HepG2 (cell line): ENCODE measurements around the gene UNC5B. TPM values are rescaled to one million over a fixed set of nuclear protein-coding genes. Genes with fewer than 3 reads are reported as not detected.
A peak's percentile ranks its signal among the peaks of the same experiment; 100 is the strongest.

Experiments
- ATAC-seq: fragments of 200-7000 bp; cut with Tn5 transposase; 3 replicates; pipeline ENCODE4 v1.9.1; 2020; ENCODE audit warnings: mild to moderate bottlenecking, moderate library complexity
- BruUV-seq: library from RNA; stranded (reverse); fragments of 400-500 nt; replicated peaks from 2 replicates; lab custom pipeline; 2021; lab: Mats Ljungman, UMichigan
- CTCF ChIA-PET: fragments of 300-600 bp; formaldehyde crosslinking; extraction: SDS; loops from one replicate; lab custom pipeline; 2021; ENCODE audit warnings: low total read pairs, inconsistent platforms, low intra/inter-chr PET ratio; lab: Yijun Ruan, JAX
- POLR2A ChIA-PET: fragments of 350-600 bp; sonication (Branson Sonifier 250); formaldehyde crosslinking; loops from one replicate; lab custom pipeline; 2020; ENCODE audit warnings: antibody characterized with exemption, inconsistent platforms; lab: Yijun Ruan, JAX
- DNase-seq: peaks from one replicate; pipeline ENCODE4 v3.0.0-alpha.2; 2015; ENCODE audit warnings: low spot score
- FAIRE-seq: peaks from 3 replicates; lab custom pipeline; 2011; peaks lifted over from hg19 to GRCh38; lab: Jason Lieb, UNC
- H2AFZ ChIP-seq: one replicate; pipeline ENCODE4 v1.6.1; 2011; ENCODE audit warnings: low read length, inconsistent platforms
- H3K27ac ChIP-seq: fragments of 300-600 bp; 3 replicates; pipeline ENCODE4 v1.8.0; 2011; ENCODE audit warnings: mixed run types, mild to moderate bottlenecking, mixed read lengths, low read length, inconsistent platforms; ENCODE audit not compliant: insufficient read depth; ENCODE audit errors: extremely low read length
- H3K27me3 ChIP-seq, 2 experiments: fragments of 200-600 bp in 1 of 2; 2 replicates in 1 of 2; 3 replicates in 1 of 2; pipeline versions ENCODE4 v1.6.0 to v1.8.0; 2011; ENCODE audit warnings: low read length in 2 of 2, mild to moderate bottlenecking in 2 of 2, moderate library complexity in 2 of 2, inconsistent platforms in 1 of 2; ENCODE audit not compliant: insufficient read depth in 2 of 2, control insufficient read depth in 1 of 2
- H3K36me3 ChIP-seq, 2 experiments: fragments of 200-600 bp in 1 of 2; replicated peaks in 1 of 2; 2 replicates in 1 of 2; 3 replicates in 1 of 2; pipeline versions ENCODE4 v1.5.1 to v1.8.0; 2011; ENCODE audit warnings: low read length in 2 of 2, inconsistent platforms in 1 of 2; ENCODE audit not compliant: insufficient read depth in 2 of 2, control insufficient read depth in 1 of 2
- H3K4me1 ChIP-seq: 2 replicates; pipeline ENCODE4 v1.5.1; 2012; ENCODE audit warnings: low read length, inconsistent platforms; ENCODE audit not compliant: insufficient read depth
- H3K4me2 ChIP-seq: 2 replicates; pipeline ENCODE4 v1.6.0; 2011; ENCODE audit warnings: low read depth, low read length, inconsistent platforms
- H3K4me3 ChIP-seq, 3 experiments: fragments of 200-600 bp in 1 of 3; sonication (generic), shearing (Covaris generic) in 1 of 3; replicated peaks in 1 of 3; 2 replicates each; pipeline ENCODE4 v1.5.1; 2011 to 2016; ENCODE audit warnings: low read length in 3 of 3, inconsistent platforms in 2 of 3, low read depth in 2 of 3, mild to moderate bottlenecking in 2 of 3, control low read depth in 1 of 3, mixed read lengths in 1 of 3; ENCODE audit not compliant: insufficient read depth in 1 of 3
- H3K79me2 ChIP-seq: one replicate; pipeline ENCODE4 v1.6.1; 2011; ENCODE audit warnings: low read length, inconsistent platforms; ENCODE audit not compliant: insufficient read depth
- H3K9ac ChIP-seq: 2 replicates; pipeline ENCODE4 v1.6.0; 2011; ENCODE audit warnings: mild to moderate bottlenecking, low read depth, low read length, inconsistent platforms; ENCODE audit not compliant: insufficient read depth
- H3K9me3 ChIP-seq: 2 replicates; pipeline ENCODE4 v1.5.1; 2012; ENCODE audit warnings: mild to moderate bottlenecking, low read length
- H4K20me1 ChIP-seq: 2 replicates; pipeline ENCODE4 v1.6.0; 2011; ENCODE audit warnings: inconsistent platforms, mild to moderate bottlenecking, low read length, moderate library complexity; ENCODE audit not compliant: insufficient read depth
- AGO1 ChIP-seq: fragments of 200-400 bp; formaldehyde crosslinking; IDR thresholded peaks from 2 replicates; pipeline ENCODE4 v1.6.1; 2017; ENCODE audit warnings: mild to moderate bottlenecking, low read depth, low read length, moderate library complexity; ENCODE audit not compliant: poor library complexity, severe bottlenecking
- AHR ChIP-seq: IDR thresholded peaks from 2 replicates; pipeline ENCODE4 v1.6.1; 2018; ENCODE audit warnings: missing genetic modification reagents, missing compliant biosample characterization
- FOXO1 ChIP-seq: sonication (generic); formaldehyde crosslinking; IDR thresholded peaks from 2 replicates; pipeline ENCODE4 v1.4.0; 2020; ENCODE audit warnings: missing genetic modification reagents
- HNRNPK ChIP-seq: fragments of 200-400 bp; formaldehyde crosslinking; IDR thresholded peaks from 2 replicates; pipeline ENCODE4 v1.6.1; 2018; ENCODE audit warnings: low read length, low read depth, moderate library complexity, mild to moderate bottlenecking; ENCODE audit not compliant: poor library complexity, severe bottlenecking
- IKZF1 ChIP-seq: fragments of 450-650 bp; IDR thresholded peaks from 2 replicates; pipeline ENCODE4 v1.7.1; 2016
- ISL2 ChIP-seq: sonication (generic); formaldehyde crosslinking; IDR thresholded peaks from 2 replicates; pipeline ENCODE4 v1.5.0; 2020; ENCODE audit warnings: missing genetic modification reagents
- JDP2 ChIP-seq: sonication (generic); formaldehyde crosslinking; IDR thresholded peaks from 2 replicates; pipeline ENCODE4 v1.8.1; 2022; ENCODE audit warnings: missing genetic modification reagents, borderline replicate concordance
- MATR3 ChIP-seq: sonication (generic); formaldehyde crosslinking; IDR thresholded peaks from 2 replicates; pipeline ENCODE4 v1.4.0; 2020; ENCODE audit warnings: missing genetic modification reagents
- MTF1 ChIP-seq: sonication (generic); formaldehyde crosslinking; IDR thresholded peaks from 2 replicates; pipeline ENCODE4 v1.5.0; 2020; ENCODE audit warnings: missing genetic modification reagents
- MYNN ChIP-seq: sonication (generic); formaldehyde crosslinking; IDR thresholded peaks from 2 replicates; pipeline ENCODE4 v1.4.0; 2020; ENCODE audit warnings: mild to moderate bottlenecking, low read depth, missing genetic modification reagents
- PCBP1 ChIP-seq: fragments of 200-400 bp; formaldehyde crosslinking; IDR thresholded peaks from 2 replicates; pipeline ENCODE4 v1.6.1; 2017; ENCODE audit warnings: mild to moderate bottlenecking, low read depth, low read length, borderline replicate concordance
- PLRG1 ChIP-seq: fragments of 450-650 bp; conservative IDR thresholded peaks from 2 replicates; pipeline ENCODE4 v1.6.1; 2016
- TBP ChIP-seq: sonication (generic); formaldehyde crosslinking; IDR thresholded peaks from 2 replicates; pipeline ENCODE4 v1.5.0; 2020; ENCODE audit warnings: missing genetic modification reagents
- THAP11 ChIP-seq: IDR thresholded peaks from 2 replicates; pipeline ENCODE4 v1.6.1; 2016; ENCODE audit warnings: missing biosample characterization, missing genetic modification reagents
- ZNF256 ChIP-seq: sonication (generic); formaldehyde crosslinking; conservative IDR thresholded peaks from 2 replicates; pipeline ENCODE4 v1.4.0; 2020; ENCODE audit warnings: missing genetic modification reagents
- ZNF317 ChIP-seq: sonication (generic); formaldehyde crosslinking; IDR thresholded peaks from 2 replicates; pipeline ENCODE4 v1.5.0; 2020; ENCODE audit warnings: mild to moderate bottlenecking, missing genetic modification reagents
- ZNF44 ChIP-seq: sonication (generic); formaldehyde crosslinking; IDR thresholded peaks from 2 replicates; pipeline ENCODE4 v1.5.1; 2020; ENCODE audit warnings: mild to moderate bottlenecking, missing genetic modification reagents
- ZNF503 ChIP-seq: sonication (generic); formaldehyde crosslinking; IDR thresholded peaks from 2 replicates; pipeline ENCODE4 v1.4.0; 2020; ENCODE audit warnings: missing genetic modification reagents
- ZSCAN30 ChIP-seq: sonication (generic); formaldehyde crosslinking; IDR thresholded peaks from 2 replicates; pipeline ENCODE4 v1.5.0; 2020; ENCODE audit warnings: mild to moderate bottlenecking, missing genetic modification reagents
- WGBS: methylation state at CpG from one replicate; pipeline ENCODE4 v1.1.6; 2017; ENCODE audit warnings: low lambda C conversion rate; 5-methylcytosine and 5-hydroxymethylcytosine counted together
- in situ Hi-C: cut with HindIII; loops from 2 replicates; pipeline ENCODE4 v1.10.0; 2017; ENCODE audit warnings: low pct_unique_long_range_greater_than_20kb; ENCODE audit not compliant: extremely low pct_ligation_motif_present
- intact Hi-C: fragments of 100-400 bp; cut with micrococcal nuclease; formaldehyde crosslinking; loops from one replicate; pipeline ENCODE4 v1.10.0; 2022; ENCODE audit not compliant: unreplicated experiment
- polyA plus RNA-seq, 8 experiments: library from polyadenylated mRNA; depleted of rRNA in 3 of 8; stranded (reverse) in 7 of 8; unstranded in 1 of 8; fragments of >200 nt; fragmentation: Illumina TruSeq in 4 of 8; extraction: Trizol in 4 of 8; gene quantifications; 2 replicates each; pipeline versions ENCODE4 v1.2.1 to v1.2.3, GENCODE V29; 2011 to 2016; ENCODE audit warnings: low read depth in 4 of 8, missing spikeins in 1 of 8, mixed read lengths in 1 of 8; ENCODE audit not compliant: insufficient read depth in 1 of 8
- total RNA-seq, 5 experiments: library from RNA; depleted of rRNA; stranded (reverse); fragments of >200 nt; fragmentation: Illumina TruSeq; extraction: Trizol; gene quantifications; 2 replicates each; pipeline ENCODE4 v1.2.3, GENCODE V29; 2016; ENCODE audit warnings: low read depth in 1 of 5
- TF ChIP-seq, protein P1 (sequence below): IDR thresholded peaks from 2 replicates; pipeline ENCODE4 v1.6.1; 2016

The UNC5B gene
- total and polyA plus RNA-seq, 2 of the 13 experiments (the other 11 are each of a cell fraction or from before 2014, with no cell fraction given): 0.07 TPM

GRCh38 chr10:71284544-71285179 is 72.3 kb downstream of the UNC5B start:
- no peak overlapping the region for H2AFZ ChIP-seq
- WGBS: 51% methylated on average over 14 of the region's 19 CpGs
- ChIA-PET POLR2A (no interaction called here), CTCF (interaction anchor here (0.7 to 1.9 kb wide), 3 partner anchors 14 to 381 kb away, joined by 4 to 8 read pairs (median 5); no protein-coding TSS in a partner anchor)
- peaks cover 0 to 9% of the 10 kb centered on the region in 2 experiments; a peak in 3 of 5 replicates for H3K27me3 ChIP-seq
- H3K27ac ChIP-seq: no peak overlapping the region
- no TSS peak for BruUV-seq
- in situ Hi-C loops (loop anchor here (5.0 kb wide), 1 partner anchor 377 kb away; no protein-coding TSS in a partner anchor), intact Hi-C loops (no loop called here)
- H3K9me3 ChIP-seq: no peaks in the 10 kb centered on the region
- TF ChIP-seq ZNF44 (CRISPR knock-in tag): no peak
- TF ChIP-seq JDP2: no peak
- TF ChIP-seq PCBP1: no peak
- TF ChIP-seq PLRG1: no peak
- no peak for TF ChIP-seq ZNF256
- TF ChIP-seq HNRNPK: no peak
- TF ChIP-seq ZSCAN30 (CRISPR knock-in tag): no peak
- no peak for TF ChIP-seq TBP
- no peak for TF ChIP-seq ISL2 (CRISPR knock-in tag)
- H3K36me3 ChIP-seq: no peaks in the 10 kb centered on the region
- H4K20me1 ChIP-seq: no peaks in the 10 kb centered on the region
- H3K79me2 ChIP-seq: no peaks in the 10 kb centered on the region
- no peak overlapping the region for H3K4me3 ChIP-seq
- ATAC-seq: no peak
- H3K4me1 ChIP-seq: no peaks in the 10 kb centered on the region
- DNase-seq: no peak
- no peak for FAIRE-seq
- no peak overlapping the region for H3K9ac ChIP-seq
- no peak overlapping the region for H3K4me2 ChIP-seq

DNA sequence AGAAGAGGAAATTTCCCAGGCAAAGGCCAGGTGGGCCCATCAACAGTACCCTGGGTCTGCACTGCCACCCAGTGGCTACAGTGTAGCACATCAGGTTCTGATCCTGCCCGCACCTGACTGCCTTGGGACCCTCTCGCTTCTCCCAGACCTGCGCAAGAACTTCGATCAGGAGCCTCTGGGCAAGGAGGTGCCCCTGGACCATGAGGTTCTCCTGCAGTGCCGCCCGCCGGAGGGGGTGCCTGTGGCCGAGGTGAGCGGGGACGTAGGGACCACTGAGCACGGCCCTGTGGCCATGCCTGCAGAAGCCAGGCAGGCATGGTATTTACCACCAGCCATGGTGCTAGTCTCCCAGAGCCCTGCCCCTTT is 72.8 kb downstream of the UNC5B start:
- no peak overlapping the region for H3K27ac ChIP-seq
- H3K4me1 ChIP-seq: peaks cover 2% of the 10 kb centered on the region
- H2AFZ ChIP-seq: no peak overlapping the region
- no peak overlapping the region for H3K9ac ChIP-seq
- in situ Hi-C loops (loop anchor here (5.0 kb wide), 1 partner anchor 378 kb away; no protein-coding TSS in a partner anchor), intact Hi-C loops (no loop called here)
- 4% methylated on average over 5 of the region's 11 CpGs for WGBS
- H3K9me3 ChIP-seq: no peaks in the 10 kb centered on the region
- no peak overlapping the region for H3K4me3 ChIP-seq
- no peaks in the 10 kb centered on the region for H3K36me3 ChIP-seq
- ATAC-seq: peak; percentile 87
- H4K20me1 ChIP-seq: no peaks in the 10 kb centered on the region
- DNase-seq: peak; percentile 28
- H3K4me2 ChIP-seq: no peak overlapping the region
- CTCF ChIA-PET: interaction anchor here (0.7 to 1.9 kb wide), 4 partner anchors 15 to 382 kb away, joined by 4 to 8 read pairs (median 4); no protein-coding TSS in a partner anchor
- FAIRE-seq: peak; percentile 56
- H3K79me2 ChIP-seq: no peaks in the 10 kb centered on the region
- POLR2A ChIA-PET: no interaction called here
- BruUV-seq: no TSS peak
- H3K27me3 ChIP-seq: peaks cover 0 to 9% of the 10 kb centered on the region in 2 experiments; a peak in 3 of 5 replicates
- TF ChIP-seq ZNF503 (CRISPR knock-in tag) (no peak), MATR3 (CRISPR knock-in tag) (no peak), IKZF1 (no peak), AHR (no peak), ZNF317 (CRISPR knock-in tag) (no peak), FOXO1 (CRISPR knock-in tag) (no peak), THAP11 (no peak), AGO1 (no peak), MYNN (CRISPR knock-in tag) (no peak), MTF1 (CRISPR knock-in tag) (no peak)
- TF ChIP-seq, protein P1, sequence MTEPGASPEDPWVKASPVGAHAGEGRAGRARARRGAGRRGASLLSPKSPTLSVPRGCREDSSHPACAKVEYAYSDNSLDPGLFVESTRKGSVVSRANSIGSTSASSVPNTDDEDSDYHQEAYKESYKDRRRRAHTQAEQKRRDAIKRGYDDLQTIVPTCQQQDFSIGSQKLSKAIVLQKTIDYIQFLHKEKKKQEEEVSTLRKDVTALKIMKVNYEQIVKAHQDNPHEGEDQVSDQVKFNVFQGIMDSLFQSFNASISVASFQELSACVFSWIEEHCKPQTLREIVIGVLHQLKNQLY (CRISPR knock-in tag): no peak
